ENCODE data around the gene ENTR1.

DNA sequence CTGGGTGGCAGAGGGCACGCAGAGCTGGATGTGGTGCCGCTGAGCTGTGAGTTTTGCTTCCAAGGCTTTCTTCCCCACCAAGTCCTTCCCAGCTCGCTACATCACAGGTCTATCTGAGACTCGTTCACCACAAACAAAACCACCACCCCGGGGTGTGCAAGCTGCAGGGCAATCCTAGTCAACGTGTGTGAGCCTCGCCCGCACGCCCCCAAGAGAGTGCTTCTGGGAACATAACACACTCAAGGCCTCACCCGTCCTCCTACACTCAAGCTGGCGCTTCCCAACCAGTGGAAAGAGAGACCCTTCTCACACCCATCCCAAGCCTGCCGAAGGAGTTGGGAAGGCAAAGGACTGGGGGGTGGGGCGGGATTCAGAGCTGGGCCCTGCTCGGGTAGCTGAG lies 21.0 kb downstream of the ENTR1 start:
- TF ChIP-seq TCF7L2 (IDR thresholded peaks at IDR 0.05; ENCODE audit: borderline replicate concordance, low read depth, low read length) = no peak
- TF ChIP-seq, protein P1, sequence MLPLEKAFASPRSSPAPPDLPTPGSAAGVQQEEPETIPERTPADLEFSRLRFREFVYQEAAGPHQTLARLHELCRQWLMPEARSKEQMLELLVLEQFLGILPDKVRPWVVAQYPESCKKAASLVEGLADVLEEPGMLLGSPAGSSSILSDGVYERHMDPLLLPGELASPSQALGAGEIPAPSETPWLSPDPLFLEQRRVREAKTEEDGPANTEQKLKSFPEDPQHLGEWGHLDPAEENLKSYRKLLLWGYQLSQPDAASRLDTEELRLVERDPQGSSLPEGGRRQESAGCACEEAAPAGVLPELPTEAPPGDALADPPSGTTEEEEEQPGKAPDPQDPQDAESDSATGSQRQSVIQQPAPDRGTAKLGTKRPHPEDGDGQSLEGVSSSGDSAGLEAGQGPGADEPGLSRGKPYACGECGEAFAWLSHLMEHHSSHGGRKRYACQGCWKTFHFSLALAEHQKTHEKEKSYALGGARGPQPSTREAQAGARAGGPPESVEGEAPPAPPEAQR (tag by site-specific recombination; IDR thresholded peaks at IDR 0.05) = no peak
- TF ChIP-seq, protein P2, sequence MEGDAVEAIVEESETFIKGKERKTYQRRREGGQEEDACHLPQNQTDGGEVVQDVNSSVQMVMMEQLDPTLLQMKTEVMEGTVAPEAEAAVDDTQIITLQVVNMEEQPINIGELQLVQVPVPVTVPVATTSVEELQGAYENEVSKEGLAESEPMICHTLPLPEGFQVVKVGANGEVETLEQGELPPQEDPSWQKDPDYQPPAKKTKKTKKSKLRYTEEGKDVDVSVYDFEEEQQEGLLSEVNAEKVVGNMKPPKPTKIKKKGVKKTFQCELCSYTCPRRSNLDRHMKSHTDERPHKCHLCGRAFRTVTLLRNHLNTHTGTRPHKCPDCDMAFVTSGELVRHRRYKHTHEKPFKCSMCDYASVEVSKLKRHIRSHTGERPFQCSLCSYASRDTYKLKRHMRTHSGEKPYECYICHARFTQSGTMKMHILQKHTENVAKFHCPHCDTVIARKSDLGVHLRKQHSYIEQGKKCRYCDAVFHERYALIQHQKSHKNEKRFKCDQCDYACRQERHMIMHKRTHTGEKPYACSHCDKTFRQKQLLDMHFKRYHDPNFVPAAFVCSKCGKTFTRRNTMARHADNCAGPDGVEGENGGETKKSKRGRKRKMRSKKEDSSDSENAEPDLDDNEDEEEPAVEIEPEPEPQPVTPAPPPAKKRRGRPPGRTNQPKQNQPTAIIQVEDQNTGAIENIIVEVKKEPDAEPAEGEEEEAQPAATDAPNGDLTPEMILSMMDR (tag by site-specific recombination; IDR thresholded peaks at IDR 0.05) = no peak
- TF ChIP-seq GLI4 (tag by site-specific recombination; IDR thresholded peaks at IDR 0.05) = no peak
- no peak for TF ChIP-seq ZNF274 (IDR thresholded peaks at IDR 0.05; ENCODE audit: low read length)
- no peak for TF ChIP-seq ZNF274 (tag by site-specific recombination; IDR thresholded peaks at IDR 0.05; ENCODE audit: borderline replicate concordance)
- TF ChIP-seq, protein P3, sequence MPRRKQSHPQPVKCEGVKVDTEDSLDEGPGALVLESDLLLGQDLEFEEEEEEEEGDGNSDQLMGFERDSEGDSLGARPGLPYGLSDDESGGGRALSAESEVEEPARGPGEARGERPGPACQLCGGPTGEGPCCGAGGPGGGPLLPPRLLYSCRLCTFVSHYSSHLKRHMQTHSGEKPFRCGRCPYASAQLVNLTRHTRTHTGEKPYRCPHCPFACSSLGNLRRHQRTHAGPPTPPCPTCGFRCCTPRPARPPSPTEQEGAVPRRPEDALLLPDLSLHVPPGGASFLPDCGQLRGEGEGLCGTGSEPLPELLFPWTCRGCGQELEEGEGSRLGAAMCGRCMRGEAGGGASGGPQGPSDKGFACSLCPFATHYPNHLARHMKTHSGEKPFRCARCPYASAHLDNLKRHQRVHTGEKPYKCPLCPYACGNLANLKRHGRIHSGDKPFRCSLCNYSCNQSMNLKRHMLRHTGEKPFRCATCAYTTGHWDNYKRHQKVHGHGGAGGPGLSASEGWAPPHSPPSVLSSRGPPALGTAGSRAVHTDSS (tag by site-specific recombination; IDR thresholded peaks at IDR 0.05) = no peak

Data from HEK293 (cell line).